ENCODE measurements around the gene SIGLEC5. TPM values are rescaled to one million over a fixed set of nuclear protein-coding genes. Genes with fewer than 3 reads are reported as not detected.

SIGLEC5 gene
- total RNA-seq, 4 donors from 2014 or later: 0.41 to 6.8 (median 0.85) TPM; not detected in 1

GRCh38 chr19:51576850-51577249, 53.4 kb downstream of the SIGLEC5 start:
- intact Hi-C loops (cut with DNase I; ENCODE audit: low total_unique reads): no loop called here
- no peaks in the 10 kb centered on the region for H3K36me3 ChIP-seq

GRCh38 chr19:51573331-51573730, 56.9 kb downstream of the SIGLEC5 start:
- no peak for DNase-seq
- no peak overlapping the region for H3K4me3 ChIP-seq
- no peak for TF ChIP-seq POLR2A (IDR thresholded peaks at IDR 0.05)
- no peak for TF ChIP-seq CTCF (IDR thresholded peaks at IDR 0.05)
- intact Hi-C loops (cut with DNase I; ENCODE audit: low total_unique reads): no loop called here
- no peaks in the 10 kb centered on the region for H3K36me3 ChIP-seq
- H3K27me3 ChIP-seq: no peaks in the 10 kb centered on the region
- peaks cover 0 to 6% of the 10 kb centered on the region in 2 donors for H3K4me1 ChIP-seq
- no peak overlapping the region for H3K27ac ChIP-seq
- no peaks in the 10 kb centered on the region for H3K9me3 ChIP-seq

More at GRCh38 chr19:51576850-51577249, 53.4 kb downstream of the SIGLEC5 start:
- Histone ChIP-seq H3K4me1 (peaks cover 0 to 6% of the 10 kb centered on the region in 2 donors), H3K4me3 (no peak overlapping the region), H3K27ac (no peak overlapping the region), H3K9me3 (no peaks in the 10 kb centered on the region), H3K27me3 (no peaks in the 10 kb centered on the region)
- no peak for TF ChIP-seq CTCF (IDR thresholded peaks at IDR 0.05)
- TF ChIP-seq POLR2A (IDR thresholded peaks at IDR 0.05): no peak
- no peak for DNase-seq

DNA sequence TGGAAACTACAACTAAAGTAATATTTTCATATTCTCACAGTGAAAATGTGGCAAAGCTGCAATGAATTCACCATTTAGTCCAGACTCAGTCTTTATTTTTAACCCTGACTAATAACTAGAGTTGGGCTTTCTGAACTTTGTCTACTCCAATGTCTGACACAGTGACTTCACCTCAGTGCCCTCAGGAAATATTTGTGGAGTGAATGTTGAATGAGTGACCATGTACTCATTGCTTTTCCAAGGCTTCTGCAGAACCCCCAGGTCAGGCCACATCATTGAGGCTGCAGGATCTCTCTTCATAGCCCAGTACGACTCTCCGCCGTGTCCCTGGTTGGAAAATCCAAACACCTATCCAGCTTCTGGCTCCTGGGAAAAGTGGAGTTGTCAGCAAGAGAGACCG, 57.3 kb downstream of the SIGLEC5 start:
- no peak for DNase-seq
- Histone ChIP-seq H3K9me3 (no peaks in the 10 kb centered on the region), H3K27ac (no peak overlapping the region), H3K27me3 (no peaks in the 10 kb centered on the region), H3K4me1 (peaks cover 0 to 6% of the 10 kb centered on the region in 2 donors), H3K4me3 (no peak overlapping the region), H3K36me3 (no peaks in the 10 kb centered on the region)
- TF ChIP-seq CTCF (IDR thresholded peaks at IDR 0.05) (no peak), POLR2A (IDR thresholded peaks at IDR 0.05) (no peak)
- intact Hi-C loops (cut with DNase I; ENCODE audit: low total_unique reads): no loop called here

- H3K27ac ChIP-seq: no peak overlapping the region
- no peak overlapping the region for H3K4me3 ChIP-seq
Observed at GRCh38 chr19:51572410-51572809, 57.8 kb downstream of the SIGLEC5 start.

GRCh38 chr19:51571599-51571998, 58.6 kb downstream of the SIGLEC5 start:
- H3K27ac ChIP-seq: peak overlapping the region; percentile 51 to 63
- intact Hi-C loops (cut with DNase I; ENCODE audit: low total_unique reads): no loop called here
- no peaks in the 10 kb centered on the region for H3K9me3 ChIP-seq
- TF ChIP-seq CTCF (IDR thresholded peaks at IDR 0.05) (no peak), POLR2A (IDR thresholded peaks at IDR 0.05) (no peak)
- DNase-seq: no peak
- peak overlapping the region; percentile 69 to 73 for H3K4me3 ChIP-seq
- H3K36me3 ChIP-seq: no peaks in the 10 kb centered on the region
- H3K27me3 ChIP-seq: no peaks in the 10 kb centered on the region
- peaks cover 0 to 6% of the 10 kb centered on the region in 2 donors for H3K4me1 ChIP-seq

More at GRCh38 chr19:51572410-51572809, 57.8 kb downstream of the SIGLEC5 start:
- intact Hi-C loops (cut with DNase I; ENCODE audit: low total_unique reads): no loop called here
- TF ChIP-seq POLR2A (IDR thresholded peaks at IDR 0.05) (no peak), CTCF (IDR thresholded peaks at IDR 0.05) (no peak)
- DNase-seq: no peak
- Histone ChIP-seq H3K27me3 (no peaks in the 10 kb centered on the region), H3K36me3 (no peaks in the 10 kb centered on the region), H3K4me1 (peaks cover 0 to 6% of the 10 kb centered on the region in 2 donors), H3K9me3 (no peaks in the 10 kb centered on the region)

Measured in uterus (tissue), 4 donors.